Measurements from ENCODE around the gene GTPBP3.

GTPBP3 gene

GRCh38 chr19:17296273-17296672, 41.1 kb upstream of the GTPBP3 start:
- Histone ChIP-seq H3K27ac (no peak overlapping the region), H3K4me3 (ENCODE audit: low read depth, low read length) (no peak overlapping the region), H3K36me3 (replicated peaks) (no peaks in the 10 kb centered on the region), H3K27me3 (replicated peaks) (no peaks in the 10 kb centered on the region)
- in situ Hi-C loops (cut with HindIII; ENCODE audit: low pct_ligation_motif_present, low sequenced_read_pairs) = no loop called here
- peak; percentile 38 for DNase-seq
- TF ChIP-seq CTCF (IDR thresholded peaks at IDR 0.05; ENCODE audit: low read depth, low read length, missing control alignments) = peak; percentile 25

GRCh38 chr19:17296976-17297375, 40.4 kb upstream of the GTPBP3 start:
- Histone ChIP-seq H3K27ac (no peak overlapping the region), H3K36me3 (replicated peaks) (no peaks in the 10 kb centered on the region), H3K27me3 (replicated peaks) (no peaks in the 10 kb centered on the region), H3K4me3 (ENCODE audit: low read depth, low read length) (no peak overlapping the region)
- no peak for DNase-seq
- TF ChIP-seq CTCF (IDR thresholded peaks at IDR 0.05; ENCODE audit: low read depth, low read length, missing control alignments) = no peak
- in situ Hi-C loops (cut with HindIII; ENCODE audit: low pct_ligation_motif_present, low sequenced_read_pairs) = no loop called here

- in situ Hi-C loops (cut with HindIII; ENCODE audit: low pct_ligation_motif_present, low sequenced_read_pairs) = no loop called here
- no peaks in the 10 kb centered on the region for H3K36me3 ChIP-seq (replicated peaks)
- TF ChIP-seq CTCF (IDR thresholded peaks at IDR 0.05; ENCODE audit: low read depth, low read length, missing control alignments) = no peak
- no peak for DNase-seq
- no peaks in the 10 kb centered on the region for H3K27me3 ChIP-seq (replicated peaks)
- no peak overlapping the region for H3K4me3 ChIP-seq (ENCODE audit: low read depth, low read length)
- no peak overlapping the region for H3K27ac ChIP-seq
Measured at GRCh38 chr19:17300992-17301619, 36.2 kb upstream of the GTPBP3 start.

GRCh38 chr19:17302391-17303166, 34.8 kb upstream of the GTPBP3 start:
- no peak for TF ChIP-seq CTCF (IDR thresholded peaks at IDR 0.05; ENCODE audit: low read depth, low read length, missing control alignments)
- H3K27me3 ChIP-seq (replicated peaks) = no peaks in the 10 kb centered on the region
- peak overlapping the region; percentile 61 for H3K4me3 ChIP-seq (ENCODE audit: low read depth, low read length)
- H3K27ac ChIP-seq = no peak overlapping the region
- DNase-seq = no peak
- H3K36me3 ChIP-seq (replicated peaks) = no peaks in the 10 kb centered on the region
- in situ Hi-C loops (cut with HindIII; ENCODE audit: low pct_ligation_motif_present, low sequenced_read_pairs) = no loop called here

- peak; percentile 38 for TF ChIP-seq CTCF (IDR thresholded peaks at IDR 0.05; ENCODE audit: low read depth, low read length, missing control alignments)
- DNase-seq = peak; percentile 89
- Histone ChIP-seq H3K4me3 (ENCODE audit: low read depth, low read length) (peak within 1 kb of the TSS; percentile 61), H3K27ac (no peak within 1 kb of the TSS), H3K27me3 (replicated peaks) (no peaks in the 10 kb centered on the region), H3K36me3 (replicated peaks) (no peaks in the 10 kb centered on the region)
- in situ Hi-C loops (cut with HindIII; ENCODE audit: low pct_ligation_motif_present, low sequenced_read_pairs) = no loop called here
Measured at GRCh38 chr19:17303167-17303939, 34.0 kb upstream of the GTPBP3 start, which contains the start of gene ABHD8. ABHD8 (minus strand) TSS chr19:17303425; CDS start chr19:17301616, 1,809 bp downstream.
